Breast epithelium (tissue), 4 donors: ENCODE measurements around the gene RBFOX1. TPM values are rescaled to one million over a fixed set of nuclear protein-coding genes. Genes with fewer than 3 reads are reported as not detected.

Experiments used
- DNase-seq, 2 donors: peaks; one replicate each; pipeline ENCODE4 v3.0.0-alpha.2; 2019; ENCODE audit warnings: low spot score in 2 of 2
- H3K27ac ChIP-seq, 2 donors: fragments of 200-600 bp; sonication (generic) in 1 of 2; one replicate each; pipeline ENCODE4 v1.5.1; 2016 to 2019; ENCODE audit warnings: mild to moderate bottlenecking in 1 of 2
- H3K27me3 ChIP-seq, 2 donors: fragments of 200-600 bp; sonication (generic) in 1 of 2; one replicate each; pipeline versions ENCODE4 v1.5.1 to v1.6.0; 2017 to 2019; ENCODE audit warnings: control low read depth in 1 of 2, mild to moderate bottlenecking in 1 of 2
- H3K36me3 ChIP-seq: fragments of 200-600 bp; one replicate; pipeline ENCODE4 v1.5.1; 2019
- H3K4me1 ChIP-seq, 2 donors: fragments of 200-600 bp; sonication (generic); one replicate each; pipeline ENCODE4 v1.5.1; 2016 to 2019; ENCODE audit warnings: control low read depth in 1 of 2
- H3K4me3 ChIP-seq, 3 donors: fragments of 200-600 bp; sonication (generic); 1 replicate in 2 of 3; 2 replicates in 1 of 3; pipeline ENCODE4 v1.5.1; 2016 to 2019; ENCODE audit warnings: mild to moderate bottlenecking in 3 of 3, moderate library complexity in 2 of 3
- H3K9me3 ChIP-seq, 2 donors: fragments of 200-600 bp; sonication (generic) in 1 of 2; one replicate each; pipeline ENCODE4 v1.5.1; 2016 to 2019; ENCODE audit warnings: control low read depth in 1 of 2
- CTCF ChIP-seq, 3 donors: fragments of 450-650 bp; IDR thresholded peaks; one replicate each; pipeline ENCODE4 v1.5.1; 2016 to 2017; ENCODE audit warnings: antibody characterized with exemption in 3 of 3, mild to moderate bottlenecking in 3 of 3, moderate library complexity in 3 of 3
- POLR2A ChIP-seq: fragments of 450-650 bp; IDR thresholded peaks from one replicate; pipeline ENCODE4 v1.6.1; 2016; ENCODE audit warnings: antibody characterized with exemption, mild to moderate bottlenecking, moderate library complexity
- POLR2AphosphoS5 ChIP-seq, 3 donors: sonication (generic); formaldehyde crosslinking; IDR thresholded peaks; one replicate each; pipeline ENCODE4 v1.6.1; 2017; ENCODE audit warnings: antibody characterized with exemption in 3 of 3
- intact Hi-C: fragments of 100-400 bp; cut with DNase I; formaldehyde crosslinking; loops from one replicate; pipeline ENCODE4 v1.15.1; 2023; ENCODE audit warnings: low total_unique reads
- total RNA-seq, 3 donors: library from RNA; depleted of rRNA; stranded (reverse); fragments of >200 nt; gene quantifications; one replicate each; pipeline ENCODE4 v1.1.0, GENCODE V29; 2016

Gene RBFOX1
- total RNA-seq, 3 donors from 2014 or later, result 0.29 TPM; not detected in 2

DNA sequence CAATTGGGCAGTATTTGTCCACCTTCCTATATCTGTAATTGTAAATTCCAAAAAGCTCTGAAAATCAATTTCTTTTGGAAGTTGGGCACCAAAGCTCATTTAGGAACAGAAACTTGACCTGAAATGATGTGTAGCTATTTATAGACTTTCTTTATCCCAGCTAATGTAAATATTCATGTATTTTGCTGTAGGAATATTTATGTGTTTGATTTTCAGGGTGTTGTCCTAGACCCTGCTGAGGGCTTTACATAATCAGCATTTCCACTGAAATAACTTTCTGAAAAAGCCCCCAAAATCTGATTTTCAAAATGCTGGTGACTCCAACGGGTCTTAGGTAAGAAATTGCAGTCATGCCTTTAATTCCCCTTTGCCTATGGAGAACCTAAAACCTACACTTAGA is 4.1 kb downstream of the RBFOX1 start:
- Histone ChIP-seq H3K27me3 (no peaks in the 10 kb centered on the region), H3K4me1 (no peaks in the 10 kb centered on the region), H3K4me3 (no peak overlapping the region), H3K27ac (no peak overlapping the region), H3K36me3 (no peaks in the 10 kb centered on the region), H3K9me3 (no peaks in the 10 kb centered on the region)
- TF ChIP-seq POLR2AphosphoS5 (IDR thresholded peaks at IDR 0.05) (no peak), POLR2A (no peak), CTCF (IDR thresholded peaks at IDR 0.05) (no peak)
- DNase-seq, result no peak
- intact Hi-C loops, result no loop called here

GRCh38 chr16:7338826-7339225 is 6.2 kb downstream of the RBFOX1 start:
- DNase-seq, result no peak
- H3K4me1 ChIP-seq, result no peaks in the 10 kb centered on the region
- no peak overlapping the region for H3K27ac ChIP-seq
- TF ChIP-seq POLR2A (no peak), CTCF (IDR thresholded peaks at IDR 0.05) (no peak)
- no peaks in the 10 kb centered on the region for H3K9me3 ChIP-seq
- H3K36me3 ChIP-seq, result no peaks in the 10 kb centered on the region
- no peak overlapping the region for H3K4me3 ChIP-seq
- intact Hi-C loops, result no loop called here
- H3K27me3 ChIP-seq, result no peaks in the 10 kb centered on the region

GRCh38 chr16:7339700-7340099 is 7.1 kb downstream of the RBFOX1 start:
- Histone ChIP-seq H3K9me3 (no peaks in the 10 kb centered on the region), H3K27me3 (no peaks in the 10 kb centered on the region), H3K4me3 (no peak overlapping the region), H3K4me1 (no peaks in the 10 kb centered on the region), H3K36me3 (no peaks in the 10 kb centered on the region), H3K27ac (no peak overlapping the region)
- intact Hi-C loops, result no loop called here
- no peak for TF ChIP-seq POLR2A
- TF ChIP-seq CTCF (IDR thresholded peaks at IDR 0.05), result no peak
- TF ChIP-seq POLR2AphosphoS5 (IDR thresholded peaks at IDR 0.05), result no peak
- no peak for DNase-seq

GRCh38 chr16:7340938-7341337 is 8.3 kb downstream of the RBFOX1 start:
- TF ChIP-seq CTCF (IDR thresholded peaks at IDR 0.05) (no peak), POLR2A (no peak), POLR2AphosphoS5 (IDR thresholded peaks at IDR 0.05) (no peak)
- no peak overlapping the region for H3K4me3 ChIP-seq

GRCh38 chr16:7342598-7342997 is 10.0 kb downstream of the RBFOX1 start:
- Histone ChIP-seq H3K9me3 (no peaks in the 10 kb centered on the region), H3K27me3 (no peaks in the 10 kb centered on the region), H3K27ac (no peak overlapping the region), H3K4me1 (no peaks in the 10 kb centered on the region), H3K36me3 (no peaks in the 10 kb centered on the region), H3K4me3 (no peak overlapping the region)
- intact Hi-C loops, result no loop called here
- TF ChIP-seq POLR2A (no peak), CTCF (IDR thresholded peaks at IDR 0.05) (no peak), POLR2AphosphoS5 (IDR thresholded peaks at IDR 0.05) (no peak)
- DNase-seq, result no peak

More at GRCh38 chr16:7340938-7341337, 8.3 kb downstream of the RBFOX1 start:
- no peaks in the 10 kb centered on the region for H3K9me3 ChIP-seq
- H3K4me1 ChIP-seq, result no peaks in the 10 kb centered on the region
- no peak overlapping the region for H3K27ac ChIP-seq
- intact Hi-C loops, result no loop called here
- no peaks in the 10 kb centered on the region for H3K27me3 ChIP-seq
- no peak for DNase-seq
- H3K36me3 ChIP-seq, result no peaks in the 10 kb centered on the region
